Bronchial epithelial cell (primary cell): Measurements from ENCODE around the gene VMP1. TPM values are rescaled to one million over a fixed set of nuclear protein-coding genes. Genes with fewer than 3 reads are reported as not detected.

Source experiments
- DNase-seq: peaks from one replicate; pipeline ENCODE4 v3.0.0-alpha.2; 2010; ENCODE audit warnings: low read depth
- FAIRE-seq: peaks from 2 replicates; lab custom pipeline; 2011; peaks lifted over from hg19 to GRCh38; lab: Jason Lieb, UNC
- H3K27me3 ChIP-seq: 2 replicates; pipeline ENCODE4 v1.5.1; 2011; ENCODE audit warnings: low read length; ENCODE audit not compliant: control insufficient read depth, insufficient read depth
- H3K36me3 ChIP-seq: 2 replicates; pipeline ENCODE4 v1.5.1; 2011; ENCODE audit warnings: low read length; ENCODE audit not compliant: control insufficient read depth, insufficient read depth
- H3K4me3 ChIP-seq: 2 replicates; pipeline ENCODE4 v1.5.1; 2011; ENCODE audit warnings: mild to moderate bottlenecking, low read depth, low read length, control low read depth
- CTCF ChIP-seq: IDR thresholded peaks from 2 replicates; pipeline ENCODE4 v1.5.1; 2011; ENCODE audit warnings: mild to moderate bottlenecking, moderate library complexity, low read length, control low read depth, inconsistent platforms; ENCODE audit not compliant: insufficient read depth, severe bottlenecking
- total RNA-seq: library from RNA; depleted of rRNA; stranded (reverse); fragments of >200 nt; gene quantifications from 2 replicates; pipeline ENCODE4 v1.2.1, GENCODE V29; 2014

The VMP1 gene
- total RNA-seq, 1 donor from 2014 or later, result 120 TPM

GRCh38 chr17:59830007-59830630, 122.7 kb downstream of the VMP1 start:
- H3K4me3 ChIP-seq, result no peak overlapping the region
- no peak for FAIRE-seq

GRCh38 chr17:59830846-59831486, 123.5 kb downstream of the VMP1 start:
- no peak for FAIRE-seq
- no peaks in the 10 kb centered on the region for H3K27me3 ChIP-seq
- H3K4me3 ChIP-seq, result no peak overlapping the region
- peak; percentile 48 for DNase-seq
- H3K36me3 ChIP-seq, result no peaks in the 10 kb centered on the region
- no peak for TF ChIP-seq CTCF

More at GRCh38 chr17:59830007-59830630, 122.7 kb downstream of the VMP1 start:
- no peak for TF ChIP-seq CTCF
- peak; percentile 67 for DNase-seq
- Histone ChIP-seq H3K36me3 (no peaks in the 10 kb centered on the region), H3K27me3 (no peaks in the 10 kb centered on the region)

GRCh38 chr17:59832883-59833379, 125.5 kb downstream of the VMP1 start:
- H3K27me3 ChIP-seq, result no peaks in the 10 kb centered on the region
- no peak overlapping the region for H3K4me3 ChIP-seq
- no peak for DNase-seq
- H3K36me3 ChIP-seq, result no peaks in the 10 kb centered on the region
- no peak for TF ChIP-seq CTCF
- no peak for FAIRE-seq

DNA sequence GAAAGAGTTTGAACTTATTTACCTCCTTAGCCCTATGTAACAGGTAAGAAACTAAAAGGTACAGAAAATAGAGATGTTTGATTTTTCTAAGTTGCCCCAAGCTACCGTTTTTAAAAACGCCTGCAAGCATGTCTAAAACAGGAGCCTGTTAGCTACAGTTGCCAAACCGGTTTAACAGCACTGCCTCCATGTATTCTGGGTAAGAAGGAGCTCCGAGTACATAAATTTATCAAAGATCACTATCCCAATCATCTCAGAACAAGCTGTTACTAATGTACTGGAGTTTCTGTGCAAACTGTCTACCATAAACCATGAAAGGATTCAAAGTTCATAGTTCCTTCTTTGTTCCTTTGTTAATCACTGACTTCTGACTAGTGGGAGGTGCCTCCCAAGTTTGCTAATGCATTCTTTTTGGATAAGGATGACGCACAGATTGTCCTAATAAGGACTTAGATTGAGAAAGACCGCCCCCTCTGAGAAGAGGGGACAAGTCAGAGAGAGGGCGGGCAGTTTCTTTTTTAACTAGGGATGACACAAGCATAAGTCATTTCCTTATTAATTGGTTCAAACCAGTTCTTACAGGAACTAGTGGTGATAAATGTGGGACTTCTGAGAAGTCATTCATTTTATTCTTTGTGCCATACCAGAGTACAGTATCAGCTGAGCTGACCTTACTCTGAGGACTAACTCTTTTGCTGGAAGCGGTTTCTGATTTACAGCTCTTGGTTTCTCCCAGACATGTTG, 130.0 kb downstream of the VMP1 start:
- no peak for FAIRE-seq
- no peaks in the 10 kb centered on the region for H3K27me3 ChIP-seq
- H3K36me3 ChIP-seq, result peaks cover 4% of the 10 kb centered on the region
- peak; percentile 100 for DNase-seq
- TF ChIP-seq CTCF, result no peak
- H3K4me3 ChIP-seq, result peak overlapping the region; percentile 89

DNA sequence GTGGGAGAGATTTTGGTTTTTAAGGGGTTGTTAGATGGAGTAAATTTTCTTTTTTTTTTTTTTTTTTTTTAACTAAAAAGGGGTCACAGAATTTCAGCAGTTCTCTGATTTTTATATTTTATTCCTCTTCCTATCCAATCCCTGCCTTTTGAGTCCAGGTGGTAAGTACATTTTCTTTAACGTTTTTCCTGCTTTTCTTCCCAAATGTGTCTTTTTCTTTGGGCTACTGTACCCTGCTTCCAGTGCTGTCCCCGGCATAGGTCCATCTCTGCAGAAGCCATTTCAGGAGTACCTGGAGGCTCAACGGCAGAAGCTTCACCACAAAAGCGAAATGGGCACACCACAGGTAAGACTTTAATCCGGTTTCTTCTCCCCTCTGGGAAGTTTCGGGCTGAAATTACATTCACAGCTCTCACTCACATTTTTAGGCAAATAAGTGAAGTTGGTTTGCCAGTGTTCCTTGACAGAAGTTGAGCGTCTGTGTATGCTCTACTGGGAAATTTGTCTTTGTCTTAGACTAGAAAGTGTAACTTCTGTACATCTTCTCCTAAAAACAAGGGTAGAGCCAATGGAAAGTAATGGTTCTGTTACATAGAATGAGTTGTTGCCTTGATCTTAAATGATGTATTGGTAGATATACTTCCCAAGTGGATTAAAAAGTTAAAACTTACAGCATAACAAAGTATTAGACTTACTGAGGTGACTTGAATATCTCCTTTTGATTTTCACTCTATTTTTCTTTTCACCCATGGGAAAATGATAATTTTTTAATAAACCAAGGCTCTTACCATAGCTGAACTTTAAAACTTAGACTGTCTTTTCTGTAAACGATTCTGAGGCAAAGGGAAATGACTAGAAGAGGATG, 130.8 kb downstream of the VMP1 start:
- DNase-seq (no peak), FAIRE-seq (no peak)
- Histone ChIP-seq H3K27me3 (no peaks in the 10 kb centered on the region), H3K4me3 (peak overlapping the region; percentile 89), H3K36me3 (peaks cover 4% of the 10 kb centered on the region)
- no peak for TF ChIP-seq CTCF
